Ecto neural progenitor cell (in vitro differentiated cells): ENCODE results near the gene MVP.
A peak's percentile ranks its signal among the peaks of the same experiment; 100 is the strongest.

Source experiments
- DNase-seq: peaks from one replicate; pipeline ENCODE4 v3.0.0-alpha.2; 2018; ENCODE audit warnings: low spot score

The MVP gene

DNA sequence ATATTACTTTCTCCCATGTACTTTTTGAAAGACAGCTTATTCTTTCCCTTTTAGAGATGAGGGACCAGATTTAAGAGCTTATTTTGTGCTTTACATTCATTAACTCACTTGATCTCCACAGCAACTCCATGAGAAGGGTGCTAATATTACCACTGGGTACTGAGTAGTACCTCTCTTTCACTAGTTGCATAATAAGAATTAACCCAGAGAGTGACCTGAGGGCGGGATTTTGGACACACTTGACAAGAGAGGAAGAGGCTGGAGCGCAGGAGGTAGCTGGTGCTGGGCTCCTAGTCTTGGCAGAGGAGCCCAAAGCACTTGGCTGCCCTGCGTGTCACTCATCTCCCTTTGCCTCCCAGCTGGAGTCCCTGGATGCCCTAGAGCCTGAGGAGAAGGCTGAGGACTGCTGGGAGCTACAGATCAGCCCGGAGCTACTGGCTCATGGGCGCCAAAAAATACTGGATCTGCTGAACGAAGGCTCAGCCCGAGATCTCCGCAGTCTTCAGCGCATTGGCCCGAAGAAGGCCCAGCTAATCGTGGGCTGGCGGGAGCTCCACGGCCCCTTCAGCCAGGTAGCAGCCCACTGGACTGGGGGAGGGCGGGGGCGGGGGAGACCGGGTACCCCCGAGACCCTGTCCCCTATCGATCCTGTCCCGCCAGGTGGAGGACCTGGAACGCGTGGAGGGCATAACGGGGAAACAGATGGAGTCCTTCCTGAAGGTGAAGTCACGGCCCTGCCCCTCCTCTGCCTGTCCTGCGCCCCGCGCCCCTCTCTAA lies 15.6 kb upstream of the MVP start:
- no peak for DNase-seq

DNA sequence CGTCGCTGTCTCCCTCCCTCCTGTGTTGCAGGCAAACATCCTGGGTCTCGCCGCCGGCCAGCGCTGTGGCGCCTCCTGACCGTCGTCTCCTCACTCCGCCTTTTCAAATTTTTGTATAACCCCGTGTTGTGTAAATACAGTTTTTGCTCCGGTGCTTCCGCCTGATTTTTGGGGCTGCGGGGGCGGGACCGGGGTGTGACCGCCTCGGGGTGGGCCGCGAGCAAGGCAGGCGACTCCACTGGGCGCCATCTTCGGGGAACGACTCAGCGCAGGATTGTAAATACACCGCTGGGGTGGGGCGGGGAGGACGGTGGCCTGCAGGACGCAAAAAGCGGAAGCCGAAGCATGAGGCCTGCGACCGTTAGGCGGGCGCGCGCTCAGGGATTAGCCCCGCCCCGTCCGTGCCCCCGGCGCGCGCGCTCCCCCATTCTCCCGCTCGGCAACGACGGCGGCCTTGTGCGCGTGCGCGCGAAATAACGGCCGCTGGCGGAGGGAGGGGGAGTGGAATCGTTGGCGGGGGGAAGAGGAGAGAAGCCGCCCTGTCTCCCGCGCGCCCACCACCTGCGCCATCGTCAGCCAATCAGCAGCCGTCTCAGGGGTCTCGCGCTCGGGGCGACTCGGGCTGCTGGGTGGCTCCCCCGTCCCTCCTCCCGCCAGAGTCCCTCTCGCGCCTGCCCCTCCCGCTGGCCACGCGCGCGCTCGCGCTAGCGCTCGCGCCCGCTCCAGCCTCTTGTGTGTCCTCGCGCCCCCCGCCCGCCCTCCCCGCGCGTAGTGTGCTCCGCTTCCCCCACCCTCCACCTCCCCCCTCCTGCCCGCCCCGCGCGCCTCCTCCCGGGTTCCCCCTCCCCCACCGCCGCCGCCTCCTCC lies 14.8 kb upstream of the MVP start:
- peak; percentile 98 for DNase-seq

DNA sequence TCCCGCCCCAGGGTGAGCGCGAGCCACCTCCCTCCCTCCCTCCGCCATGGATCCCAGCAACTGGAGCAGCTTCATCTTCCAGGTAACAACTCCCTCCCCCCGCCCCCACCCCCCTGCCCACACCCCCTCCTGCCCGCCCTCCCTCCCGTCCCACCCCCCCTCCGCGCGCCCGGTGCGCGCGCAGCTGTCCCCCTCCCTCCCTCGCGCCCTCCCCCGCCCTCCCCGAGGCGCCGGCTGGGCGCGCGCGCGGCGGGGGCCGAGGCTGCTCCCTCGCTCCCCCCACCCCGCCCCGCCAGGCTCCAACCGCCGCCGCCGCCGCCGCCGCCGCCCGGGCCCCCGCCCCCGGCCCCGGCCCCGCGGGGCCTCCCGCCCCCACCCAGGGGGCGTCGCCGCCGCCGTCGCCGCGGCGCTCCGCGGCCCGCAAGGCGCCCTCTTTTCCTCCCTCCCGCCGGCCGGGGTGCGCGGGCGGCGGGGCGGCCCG lies 14.1 kb upstream of the MVP start, which contains the start of gene MAZ:
MAZ (plus strand) TSS at position 431 of the 481 bp plus-strand sequence. CDS start 173 bp downstream, outside the sequence.
- no peak for DNase-seq

DNA sequence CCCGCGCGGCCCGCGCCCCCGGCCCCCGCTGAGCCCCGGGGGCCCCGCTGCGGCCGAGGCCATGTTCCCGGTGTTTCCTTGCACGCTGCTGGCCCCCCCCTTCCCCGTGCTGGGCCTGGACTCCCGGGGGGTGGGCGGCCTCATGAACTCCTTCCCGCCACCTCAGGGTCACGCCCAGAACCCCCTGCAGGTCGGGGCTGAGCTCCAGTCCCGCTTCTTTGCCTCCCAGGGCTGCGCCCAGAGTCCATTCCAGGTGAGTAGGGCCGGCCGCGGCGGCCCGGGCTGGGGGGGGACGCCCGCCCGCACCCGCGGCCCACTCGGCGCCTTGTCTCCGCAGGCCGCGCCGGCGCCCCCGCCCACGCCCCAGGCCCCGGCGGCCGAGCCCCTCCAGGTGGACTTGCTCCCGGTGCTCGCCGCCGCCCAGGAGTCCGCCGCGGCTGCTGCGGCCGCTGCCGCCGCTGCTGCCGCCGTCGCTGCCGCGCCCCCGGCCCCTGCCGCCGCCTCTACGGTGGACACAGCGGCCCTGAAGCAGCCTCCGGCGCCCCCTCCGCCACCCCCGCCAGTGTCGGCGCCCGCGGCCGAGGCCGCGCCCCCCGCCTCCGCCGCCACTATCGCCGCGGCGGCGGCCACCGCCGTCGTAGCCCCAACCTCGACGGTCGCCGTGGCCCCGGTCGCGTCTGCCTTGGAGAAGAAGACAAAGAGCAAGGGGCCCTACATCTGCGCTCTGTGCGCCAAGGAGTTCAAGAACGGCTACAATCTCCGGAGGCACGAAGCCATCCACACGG lies 13.4 kb upstream of the MVP start:
- DNase-seq: peak; percentile 83

DNA sequence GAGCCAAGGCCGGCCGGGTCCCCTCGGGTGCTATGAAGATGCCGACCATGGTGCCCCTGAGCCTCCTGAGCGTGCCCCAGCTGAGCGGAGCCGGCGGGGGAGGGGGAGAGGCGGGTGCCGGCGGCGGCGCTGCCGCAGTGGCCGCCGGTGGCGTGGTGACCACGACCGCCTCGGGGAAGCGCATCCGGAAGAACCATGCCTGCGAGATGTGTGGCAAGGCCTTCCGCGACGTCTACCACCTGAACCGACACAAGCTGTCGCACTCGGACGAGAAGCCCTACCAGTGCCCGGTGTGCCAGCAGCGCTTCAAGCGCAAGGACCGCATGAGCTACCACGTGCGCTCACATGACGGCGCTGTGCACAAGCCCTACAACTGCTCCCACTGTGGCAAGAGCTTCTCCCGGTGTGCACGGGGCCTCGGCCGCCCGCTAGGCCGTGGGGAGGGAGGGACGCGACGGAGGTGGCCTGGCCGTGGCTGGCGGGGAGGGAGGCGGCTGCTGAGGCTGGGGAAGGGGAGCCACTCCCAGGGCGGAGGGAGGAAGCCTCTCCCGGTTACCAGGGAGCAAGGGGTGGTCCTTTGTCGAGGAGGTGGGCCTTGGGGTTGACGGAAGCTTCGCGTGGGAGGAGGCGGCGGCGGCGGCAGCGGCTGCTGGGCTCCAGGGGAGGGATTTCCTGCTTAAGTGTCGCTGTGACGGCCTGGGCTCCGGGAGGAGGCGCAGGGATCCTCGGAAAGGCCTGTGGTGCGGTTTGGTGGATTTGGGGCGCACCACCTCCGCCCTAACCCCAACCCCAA lies 12.6 kb upstream of the MVP start:
- DNase-seq: peak; percentile 88

DNA sequence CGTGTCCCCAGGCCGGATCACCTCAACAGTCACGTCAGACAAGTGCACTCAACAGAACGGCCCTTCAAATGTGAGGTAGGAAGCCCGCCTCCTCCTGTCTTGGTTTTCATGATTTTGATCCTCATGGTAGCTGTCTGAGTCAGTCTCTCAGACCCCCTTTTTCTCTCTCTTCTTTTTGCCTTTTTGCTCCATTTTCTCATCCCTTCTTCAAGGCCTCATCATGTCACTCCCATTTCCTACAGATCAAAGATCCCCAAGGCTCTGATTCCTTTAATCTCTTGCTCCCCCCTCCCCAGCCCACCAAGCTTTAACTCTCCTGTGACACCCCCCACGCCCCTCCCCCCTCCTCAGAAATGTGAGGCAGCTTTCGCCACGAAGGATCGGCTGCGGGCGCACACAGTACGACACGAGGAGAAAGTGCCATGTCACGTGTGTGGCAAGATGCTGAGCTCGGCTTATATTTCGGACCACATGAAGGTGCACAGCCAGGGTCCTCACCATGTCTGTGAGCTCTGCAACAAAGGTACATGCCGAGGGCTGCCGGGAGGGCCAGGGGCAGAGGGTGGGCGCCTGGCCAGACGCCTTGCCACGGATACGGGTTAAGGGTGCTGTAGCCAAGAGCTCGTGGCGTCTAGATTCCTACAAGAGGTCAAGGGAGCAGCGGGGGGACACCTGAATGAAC lies 11.9 kb upstream of the MVP start:
- DNase-seq: no peak

DNA sequence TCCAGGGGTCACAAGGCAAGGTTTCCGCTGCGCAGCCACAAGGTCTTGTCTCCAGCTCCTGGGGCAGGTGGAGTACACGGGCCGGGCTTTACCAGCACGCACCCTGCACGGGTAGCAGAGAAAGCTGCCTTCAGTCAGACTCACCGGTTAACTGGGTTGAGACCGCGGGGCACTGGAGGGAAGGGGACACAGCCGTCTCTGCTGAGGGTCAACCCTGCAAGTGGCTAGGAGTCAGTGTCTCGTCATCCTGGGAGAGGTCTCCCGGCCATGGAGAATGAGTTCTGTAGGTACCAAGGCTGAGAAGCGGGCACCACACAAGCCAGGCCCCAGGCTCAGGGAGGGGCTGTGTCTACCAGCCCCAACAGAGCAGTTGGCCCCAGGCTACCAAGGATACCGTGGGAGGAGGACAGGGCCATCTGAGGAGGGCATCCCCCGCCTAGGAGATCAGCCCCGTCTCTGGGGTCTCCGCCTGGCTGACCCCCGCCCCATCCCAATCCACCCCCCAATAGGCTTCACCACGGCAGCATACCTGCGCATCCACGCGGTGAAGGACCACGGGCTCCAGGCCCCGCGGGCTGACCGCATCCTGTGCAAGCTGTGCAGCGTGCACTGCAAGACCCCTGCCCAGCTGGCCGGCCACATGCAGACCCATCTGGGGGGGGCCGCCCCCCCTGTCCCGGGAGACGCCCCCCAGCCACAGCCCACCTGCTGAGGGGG lies 11.1 kb upstream of the MVP start:
- DNase-seq: no peak

DNA sequence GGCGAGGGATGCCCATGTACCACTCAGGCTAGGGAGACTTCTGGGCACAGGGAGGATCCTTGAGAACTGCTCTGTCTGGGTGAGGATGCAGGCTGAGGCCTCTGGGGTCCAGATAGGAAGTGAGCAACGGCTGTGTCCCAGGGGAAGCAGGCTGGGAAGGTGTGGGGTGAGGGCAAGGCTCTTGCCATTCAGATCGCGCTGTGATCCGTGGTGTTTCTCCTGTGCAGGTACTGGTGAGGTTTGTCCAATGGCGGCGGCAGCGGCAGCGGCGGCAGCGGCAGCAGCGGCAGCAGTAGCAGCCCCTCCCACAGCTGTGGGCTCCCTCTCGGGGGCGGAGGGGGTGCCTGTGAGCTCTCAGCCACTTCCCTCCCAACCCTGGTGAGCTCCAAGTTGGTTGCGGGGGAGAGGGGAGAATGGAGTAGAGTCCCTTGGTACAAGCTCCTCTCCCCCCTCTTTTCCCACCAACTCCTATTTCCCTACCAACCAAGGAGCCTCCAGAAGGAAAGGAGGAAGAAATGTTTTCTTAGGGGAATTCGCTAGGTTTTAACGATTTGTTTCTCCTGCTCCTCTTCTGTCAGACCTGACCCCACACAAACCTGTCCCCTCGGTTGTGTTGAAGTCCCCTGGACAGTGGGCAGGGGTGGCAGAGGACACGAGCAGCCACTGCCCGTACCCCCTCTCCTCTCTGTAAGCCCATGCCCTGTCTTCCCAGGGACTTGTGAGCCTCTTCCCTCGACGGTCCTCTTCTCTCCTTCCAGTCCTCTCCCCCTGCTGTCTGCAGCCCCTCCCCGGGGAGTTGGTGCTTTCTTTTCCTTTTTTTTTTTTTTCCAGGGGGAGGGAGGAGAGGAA lies 10.2 kb upstream of the MVP start:
- no peak for DNase-seq

DNA sequence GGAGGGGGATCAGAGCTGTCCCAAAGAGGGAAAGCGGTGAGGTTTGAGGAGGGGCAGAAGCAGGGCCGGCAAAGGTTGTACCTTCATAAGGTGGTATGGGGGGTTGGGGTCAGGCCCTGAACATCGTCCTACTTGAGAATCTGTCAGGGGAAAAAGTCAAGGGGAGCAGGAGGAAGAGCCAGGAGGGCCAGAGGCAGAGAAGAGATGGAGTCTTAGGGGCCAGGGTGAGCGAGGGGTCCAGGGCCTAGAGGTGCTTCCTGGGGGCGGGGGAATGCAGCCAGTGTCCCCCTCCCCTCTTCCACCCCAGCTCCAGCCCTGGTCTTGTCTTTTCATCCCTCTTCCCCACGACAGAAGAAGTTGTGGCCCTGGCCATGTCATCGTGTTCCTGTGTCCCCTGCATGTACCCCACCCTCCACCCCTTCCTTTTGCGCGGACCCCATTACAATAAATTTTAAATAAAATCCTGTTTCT lies 9.5 kb upstream of the MVP start:
- peak; percentile 62 for DNase-seq

DNA sequence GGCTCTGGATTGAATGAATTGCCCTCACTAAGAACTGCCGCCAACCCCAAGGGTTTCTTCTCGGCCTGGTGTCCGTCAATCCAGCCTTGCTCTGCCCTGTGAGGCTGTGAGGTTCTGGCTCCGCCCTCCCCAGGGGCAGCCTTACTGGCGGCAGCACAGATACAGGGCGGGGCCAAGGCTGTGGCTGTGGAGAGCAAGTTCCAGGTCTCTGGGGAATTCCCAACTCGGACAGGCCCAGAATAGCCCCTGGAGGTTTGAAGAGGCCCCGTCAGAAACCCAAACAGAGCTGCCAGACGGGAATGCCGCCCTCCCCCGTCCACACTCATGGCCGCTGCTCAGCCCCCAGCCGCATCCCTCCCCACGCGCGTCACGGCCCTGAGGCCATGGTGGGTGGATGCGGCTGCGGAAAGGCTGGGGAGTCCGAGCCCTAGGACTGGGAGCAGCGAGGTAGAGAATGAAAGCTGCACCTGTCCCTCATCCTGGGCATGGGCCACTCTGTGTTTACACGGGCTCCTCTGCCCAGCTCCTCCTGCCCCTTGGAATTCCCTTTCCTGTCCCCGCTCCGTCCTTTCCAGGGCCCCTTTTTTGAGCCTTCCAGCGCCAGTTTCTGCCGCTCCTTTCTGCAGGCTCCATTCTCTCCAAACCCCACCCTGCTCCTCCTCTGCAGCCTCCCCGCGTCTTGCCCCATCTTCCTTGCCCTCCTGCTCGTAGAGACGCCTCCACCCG lies 8.9 kb upstream of the MVP start:
- DNase-seq: peak; percentile 96

DNA sequence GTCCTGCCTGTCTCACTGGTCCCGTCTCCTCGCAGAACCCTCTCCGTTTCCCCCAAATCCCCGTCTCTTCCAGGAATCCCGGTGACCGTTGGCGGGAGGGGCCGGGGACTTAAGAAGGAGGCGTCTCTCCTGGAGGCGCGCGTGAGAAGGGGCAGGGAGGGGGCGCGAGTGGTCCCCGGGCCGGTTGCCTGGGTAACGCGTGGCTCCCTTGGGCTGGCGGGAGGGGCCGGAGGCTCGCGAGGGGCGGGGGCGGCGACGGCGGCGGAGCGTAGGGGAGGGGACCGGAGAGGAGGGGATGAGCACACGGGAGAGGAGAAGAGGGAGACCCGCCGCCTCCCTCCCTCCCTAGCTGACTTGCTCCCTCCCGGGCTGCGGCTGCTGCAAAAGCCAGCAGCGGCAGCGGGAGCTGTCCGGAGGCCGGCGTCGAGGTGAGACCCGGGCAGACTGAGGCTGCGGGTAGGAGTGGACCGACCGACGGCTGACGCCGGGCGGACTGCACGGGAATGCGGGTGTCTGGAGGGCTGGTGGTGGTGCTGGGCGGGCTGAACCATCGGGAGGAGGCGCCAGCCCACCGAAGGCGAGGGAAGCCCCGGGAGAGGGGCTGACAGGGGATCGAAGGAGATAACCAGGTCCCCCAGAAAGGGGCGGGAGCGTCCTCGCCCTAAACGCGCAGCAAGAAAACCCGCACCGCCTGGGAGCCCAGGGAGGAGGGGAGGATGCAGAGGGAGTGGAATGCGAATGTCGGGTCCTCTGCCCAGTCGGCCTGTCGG lies 8.2 kb upstream of the MVP start, which contains the start of gene PRRT2:
PRRT2 (plus strand) TSS at position 298 of the 770 bp plus-strand sequence. CDS start 862 bp downstream, outside the sequence.
- DNase-seq: peak; percentile 88

DNA sequence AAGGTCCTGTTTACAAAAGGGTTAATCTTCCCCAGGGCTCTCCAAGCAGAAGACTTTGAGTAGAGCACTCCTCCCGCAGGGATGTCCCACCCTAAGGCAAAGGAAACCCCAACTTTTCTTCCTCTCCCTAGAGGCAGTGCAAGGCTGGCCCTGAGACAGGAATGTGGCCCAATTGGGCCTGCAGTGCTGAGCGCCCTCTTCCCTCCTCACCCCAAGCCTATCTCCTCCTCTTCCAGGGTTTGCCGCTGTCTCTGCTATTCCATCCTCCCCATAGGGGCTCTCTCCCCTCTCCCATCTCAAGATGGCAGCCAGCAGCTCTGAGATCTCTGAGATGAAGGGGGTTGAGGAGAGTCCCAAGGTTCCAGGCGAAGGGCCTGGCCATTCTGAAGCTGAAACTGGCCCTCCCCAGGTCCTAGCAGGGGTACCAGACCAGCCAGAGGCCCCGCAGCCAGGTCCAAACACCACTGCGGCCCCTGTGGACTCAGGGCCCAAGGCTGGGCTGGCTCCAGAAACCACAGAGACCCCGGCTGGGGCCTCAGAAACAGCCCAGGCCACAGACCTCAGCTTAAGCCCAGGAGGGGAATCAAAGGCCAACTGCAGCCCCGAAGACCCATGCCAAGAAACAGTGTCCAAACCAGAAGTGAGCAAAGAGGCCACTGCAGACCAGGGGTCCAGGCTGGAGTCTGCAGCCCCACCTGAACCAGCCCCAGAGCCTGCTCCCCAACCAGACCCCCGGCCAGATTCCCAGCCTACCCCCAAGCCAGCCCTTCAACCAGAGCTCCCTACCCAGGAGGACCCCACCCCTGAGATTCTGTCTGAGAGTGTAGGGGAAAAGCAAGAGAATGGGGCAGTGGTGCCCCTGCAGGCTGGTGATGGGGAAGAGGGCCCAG lies 7.3 kb upstream of the MVP start:
- DNase-seq: no peak

DNA sequence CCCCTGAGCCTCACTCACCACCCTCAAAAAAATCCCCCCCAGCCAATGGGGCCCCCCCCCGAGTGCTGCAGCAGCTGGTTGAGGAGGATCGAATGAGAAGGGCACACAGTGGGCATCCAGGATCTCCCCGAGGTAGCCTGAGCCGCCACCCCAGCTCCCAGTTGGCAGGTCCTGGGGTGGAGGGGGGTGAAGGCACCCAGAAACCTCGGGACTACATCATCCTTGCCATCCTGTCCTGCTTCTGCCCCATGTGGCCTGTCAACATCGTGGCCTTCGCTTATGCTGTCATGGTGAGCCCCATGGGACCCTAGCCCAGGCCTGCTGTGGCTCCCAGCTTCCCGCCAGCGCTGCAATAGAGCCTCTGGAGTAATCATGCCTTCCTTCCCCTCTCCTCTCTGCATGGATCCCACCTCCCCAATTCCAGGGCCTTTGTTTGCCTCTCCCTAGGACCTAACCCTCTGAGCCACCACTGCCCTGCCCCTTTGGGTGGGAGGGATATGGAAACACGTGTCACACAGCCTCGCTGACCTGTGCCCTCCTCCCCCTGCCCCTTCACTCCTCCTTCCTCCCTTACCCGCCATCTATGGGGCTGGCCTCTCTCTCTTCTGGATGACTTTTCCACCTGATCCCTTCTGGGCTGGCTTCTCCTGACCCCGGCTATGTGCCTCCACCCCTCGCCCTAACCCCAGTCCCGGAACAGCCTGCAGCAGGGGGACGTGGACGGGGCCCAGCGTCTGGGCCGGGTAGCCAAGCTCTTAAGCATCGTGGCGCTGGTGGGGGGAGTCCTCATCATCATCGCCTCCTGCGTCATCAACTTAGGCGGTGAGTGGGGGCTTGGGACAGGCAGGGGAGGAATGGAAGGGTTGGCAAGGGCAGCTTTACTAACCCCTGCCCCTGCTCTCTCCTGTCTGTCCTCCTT lies 6.4 kb upstream of the MVP start:
- DNase-seq: peak; percentile 60

DNA sequence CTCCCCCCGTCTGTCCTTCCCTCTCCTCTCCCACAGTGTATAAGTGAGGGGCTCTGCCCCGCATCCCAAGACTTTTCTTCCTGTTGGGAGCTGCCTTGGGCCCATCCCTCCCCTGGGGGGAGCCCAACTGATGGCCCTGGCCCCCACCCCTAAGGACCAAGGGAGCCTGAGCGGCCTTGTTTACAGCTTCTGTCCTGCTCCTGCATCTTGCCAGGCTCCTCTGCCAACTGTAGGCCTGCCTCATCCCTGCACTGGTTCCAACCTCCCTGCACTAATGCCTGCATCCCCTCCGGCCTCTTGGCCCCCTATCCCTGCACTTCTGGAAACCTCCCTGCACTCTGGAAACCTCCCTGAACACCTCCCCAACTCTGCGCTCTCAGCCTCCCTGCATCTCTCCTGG lies 5.7 kb upstream of the MVP start:
- no peak for DNase-seq

DNA sequence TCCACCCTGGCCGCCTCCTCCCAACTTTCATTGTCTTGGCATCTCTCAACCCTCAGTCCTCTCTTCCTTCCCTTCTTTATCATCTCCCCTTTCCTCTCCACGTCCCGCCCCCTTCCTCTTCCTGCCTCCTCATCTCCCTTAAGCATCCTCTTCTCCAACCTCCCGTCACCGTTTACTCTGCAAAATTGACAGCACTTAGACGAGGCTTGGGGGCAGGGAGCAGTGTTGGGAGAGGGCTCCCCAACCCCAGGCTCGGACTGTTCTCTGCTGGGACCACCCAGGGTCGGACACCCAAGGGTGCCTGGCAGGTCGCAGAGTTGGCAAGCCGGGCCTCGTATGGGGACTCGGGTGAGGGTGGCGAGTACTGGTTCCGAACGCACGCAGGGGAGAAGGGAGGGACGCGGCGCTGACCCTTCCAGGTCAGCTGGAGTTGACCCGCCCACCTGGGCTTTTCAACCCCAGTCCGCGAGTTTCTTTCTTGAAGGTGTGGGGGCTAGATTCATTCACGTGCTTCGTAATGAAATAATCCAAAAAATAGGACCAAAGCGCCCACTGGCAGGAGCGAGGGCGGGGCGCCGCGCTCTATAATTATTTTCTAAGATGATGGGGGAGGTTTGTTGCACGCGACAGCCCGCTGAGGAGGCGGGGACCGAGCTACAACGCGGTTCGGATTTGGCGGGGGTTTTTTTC lies 5.1 kb upstream of the MVP start:
- peak; percentile 61 for DNase-seq
